AG08396 (cell line): ENCODE results near the gene CFAP46.

Experiments used
- DNase-seq: peaks from one replicate; pipeline ENCODE4 v3.0.0; 2012; ENCODE audit warnings: low spot score, mixed read lengths

The CFAP46 gene

GRCh38 chr10:132880128-132880981 is 62.0 kb downstream of the CFAP46 start:
- no peak for DNase-seq

GRCh38 chr10:132879408-132880127 is 62.8 kb downstream of the CFAP46 start:
- no peak for DNase-seq

GRCh38 chr10:132878730-132879407 is 63.5 kb downstream of the CFAP46 start:
- no peak for DNase-seq

- DNase-seq = no peak
These were observed 64.2 kb downstream of the CFAP46 start for GRCh38 chr10:132878091-132878729.

- no peak for DNase-seq
These were observed 64.9 kb downstream of the CFAP46 start for GRCh38 chr10:132877473-132877872.

- DNase-seq = no peak
These were observed 65.4 kb downstream of the CFAP46 start for GRCh38 chr10:132876993-132877431.

GRCh38 chr10:132876131-132876860 is 66.1 kb downstream of the CFAP46 start:
- DNase-seq = no peak

GRCh38 chr10:132875435-132875834 is 66.9 kb downstream of the CFAP46 start:
- no peak for DNase-seq

- DNase-seq = no peak
These were observed 69.0 kb downstream of the CFAP46 start for GRCh38 chr10:132873395-132873794.

GRCh38 chr10:132872658-132873057 is 69.7 kb downstream of the CFAP46 start:
- no peak for DNase-seq

- DNase-seq = no peak
These were observed 71.9 kb downstream of the CFAP46 start for GRCh38 chr10:132870426-132870825.

GRCh38 chr10:132869621-132870020 is 72.7 kb downstream of the CFAP46 start:
- no peak for DNase-seq

GRCh38 chr10:132868995-132869394 is 73.4 kb downstream of the CFAP46 start:
- no peak for DNase-seq

- no peak for DNase-seq
These were observed 74.3 kb downstream of the CFAP46 start for GRCh38 chr10:132867801-132868644.

GRCh38 chr10:132866601-132867381 is 75.6 kb downstream of the CFAP46 start:
- no peak for DNase-seq

GRCh38 chr10:132865851-132866600 is 76.3 kb downstream of the CFAP46 start:
- no peak for DNase-seq

GRCh38 chr10:132865171-132865631 is 77.2 kb downstream of the CFAP46 start:
- no peak for DNase-seq

- no peak for DNase-seq
These were observed 79.6 kb downstream of the CFAP46 start for GRCh38 chr10:132862485-132863420.
